HG03571 (cell line): Measurements from ENCODE around the gene TMEM150C.
A peak's percentile ranks its signal among the peaks of the same experiment; 100 is the strongest.
"Not testable (repeated sequence)": the region's sequence is repeated elsewhere in the genome, so short reads cannot be mapped to it uniquely, and the experiment has no call there.

Source experiments
- ATAC-seq: cut with Tn5 transposase; IDR thresholded peaks from one replicate; pipeline ENCODE4 v1.9.1; 2021; ENCODE audit not compliant: unreplicated experiment

The TMEM150C gene

DNA sequence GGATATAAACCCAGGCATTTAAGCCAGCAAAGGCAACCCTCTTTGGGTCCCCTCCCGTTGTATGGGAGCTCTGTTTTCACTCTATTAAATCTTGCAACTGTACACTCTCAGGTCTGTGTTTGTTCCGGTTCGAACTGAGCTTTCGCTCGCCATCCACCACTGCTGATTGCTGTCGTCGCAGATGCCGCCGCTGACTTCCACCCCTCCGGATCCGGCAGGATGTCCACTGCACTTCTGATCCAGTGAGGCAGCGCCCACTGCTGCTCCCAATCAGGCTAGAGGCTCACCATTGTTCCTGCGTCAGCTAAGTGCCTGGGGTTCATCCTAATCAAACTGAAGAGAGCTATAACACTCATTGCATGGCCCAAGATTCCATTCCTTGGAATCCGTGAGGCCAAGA, 82.2 kb downstream of the TMEM150C start:
- no peak for ATAC-seq

DNA sequence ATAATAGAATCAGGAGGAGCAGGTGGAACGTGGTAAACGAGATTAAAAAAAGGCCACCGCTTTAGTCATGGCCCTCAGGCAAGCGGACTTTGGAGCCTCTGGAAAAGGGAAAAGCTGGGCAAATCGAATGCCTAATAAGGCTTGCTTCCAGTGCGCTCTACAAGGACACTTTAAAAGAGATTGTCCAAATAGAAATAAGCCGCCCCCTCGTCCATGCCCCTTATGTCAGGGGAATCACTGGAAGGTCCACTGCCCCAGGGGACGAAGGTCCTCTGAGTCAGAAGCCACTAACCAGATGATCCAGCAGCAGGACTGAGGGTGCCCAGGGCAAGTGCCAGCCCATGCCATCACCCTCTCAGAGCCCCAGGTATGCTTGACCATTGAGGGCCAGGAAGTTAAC, 84.3 kb downstream of the TMEM150C start:
- ATAC-seq, result not testable (repeated sequence)

DNA sequence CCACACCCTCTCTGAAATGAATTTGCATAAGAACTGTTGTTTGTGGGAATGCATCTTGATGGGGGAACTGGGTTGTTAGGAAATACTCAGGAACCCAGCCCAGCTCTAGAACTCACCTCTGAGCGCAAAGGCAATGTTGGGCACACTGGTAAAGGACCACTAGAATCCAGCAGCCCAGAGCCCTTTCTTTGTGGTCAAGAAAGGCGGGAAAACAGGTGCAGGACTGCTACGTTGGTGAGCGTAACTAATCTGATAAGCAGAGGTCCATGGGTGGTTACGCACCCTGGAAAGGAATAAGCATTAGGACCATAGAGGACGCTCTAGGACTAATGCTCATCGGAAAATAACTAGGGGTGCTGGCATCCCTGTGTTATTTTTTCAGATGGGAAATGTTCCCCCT, 85.9 kb downstream of the TMEM150C start:
- ATAC-seq, result not testable (repeated sequence)

DNA sequence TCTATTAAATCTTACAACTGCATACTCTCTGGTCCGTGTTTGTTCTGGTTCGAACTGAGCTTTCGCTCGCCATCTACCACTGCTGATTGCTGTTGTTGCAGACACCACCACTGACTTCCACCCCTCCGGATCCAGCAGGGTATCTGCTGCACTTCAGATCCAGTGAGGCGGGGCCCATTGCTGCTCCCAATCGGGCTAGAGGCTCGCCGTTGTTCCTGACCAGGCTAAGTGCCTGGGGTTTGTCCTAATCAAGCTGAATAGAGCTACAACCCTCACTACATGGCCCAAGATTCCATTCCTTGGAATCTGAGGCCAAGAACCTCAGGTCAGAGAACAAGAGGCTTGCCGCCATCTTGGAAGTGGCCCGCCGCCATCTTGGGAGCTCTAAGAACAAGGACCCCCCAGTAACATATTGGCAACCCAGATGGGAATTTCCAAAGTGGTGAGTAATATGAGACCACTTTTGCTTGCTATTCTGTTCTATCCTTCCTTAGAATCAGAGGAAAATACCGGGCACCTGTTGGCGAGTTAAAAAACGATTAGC, 88.1 kb downstream of the TMEM150C start:
- no peak for ATAC-seq

DNA sequence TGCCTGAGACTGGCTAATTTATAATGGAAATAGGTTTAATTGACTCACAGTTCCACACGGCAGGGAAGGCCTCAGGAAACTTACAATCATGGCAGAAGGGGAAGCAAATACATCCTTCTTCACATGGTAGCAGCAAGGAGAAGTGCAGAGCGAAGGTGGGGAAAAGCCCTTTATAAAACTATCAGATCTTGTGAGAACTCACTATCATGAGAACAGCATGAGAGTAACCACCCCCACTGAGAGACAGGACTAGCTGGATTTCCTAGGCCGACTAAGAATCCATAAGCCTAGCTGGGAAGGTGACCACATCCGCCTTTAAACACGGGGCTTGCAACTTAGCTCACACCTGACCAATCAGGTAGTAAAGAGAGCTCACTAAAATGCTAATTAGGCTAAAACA, 88.7 kb downstream of the TMEM150C start:
- not testable (repeated sequence) for ATAC-seq

DNA sequence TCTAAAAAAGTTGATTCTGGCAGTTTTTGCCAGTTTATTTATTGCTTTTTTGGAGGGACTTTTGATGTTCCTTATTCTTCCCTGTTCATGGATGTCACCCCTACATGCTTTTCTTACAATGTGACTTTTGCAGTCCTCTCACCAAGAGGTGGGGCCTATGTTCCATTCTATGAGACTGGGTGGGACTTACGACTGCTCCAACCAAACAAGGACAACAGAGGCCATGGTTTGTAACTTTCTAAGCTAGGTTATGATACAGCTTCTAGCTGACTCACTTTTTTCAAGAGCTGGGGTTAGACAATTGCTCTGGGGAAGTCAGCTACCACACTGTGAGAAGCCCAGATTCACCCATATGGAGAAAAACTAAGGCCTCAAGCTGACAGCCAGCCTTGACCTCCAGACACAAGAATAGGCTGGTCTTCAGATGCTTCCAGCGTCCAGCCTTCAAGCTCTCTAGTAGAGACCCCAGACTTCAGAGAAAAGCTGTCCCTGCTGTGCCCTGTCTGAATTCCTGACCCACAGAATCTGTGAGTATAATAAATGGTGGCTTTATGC, 91.9 kb downstream of the TMEM150C start:
- ATAC-seq, result no peak

DNA sequence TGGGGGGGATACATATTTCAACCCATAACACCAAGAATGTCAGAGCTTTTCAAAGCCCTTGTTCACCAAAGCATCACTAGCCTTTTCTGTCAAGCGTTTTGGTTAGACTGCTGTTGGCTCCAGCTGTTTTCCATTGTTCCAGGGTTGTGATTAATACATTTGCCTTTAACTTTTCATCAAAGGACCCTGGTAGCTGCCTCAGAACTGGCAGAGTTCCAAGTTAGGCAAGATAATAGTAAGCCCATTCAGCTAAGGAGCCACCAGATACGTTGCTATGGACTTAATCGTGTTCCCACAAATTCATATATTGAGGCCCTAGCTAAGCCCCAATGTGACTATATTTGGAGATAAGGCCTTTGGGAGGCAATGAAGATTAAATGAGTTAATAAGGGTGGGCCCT, 94.3 kb downstream of the TMEM150C start:
- no peak for ATAC-seq

DNA sequence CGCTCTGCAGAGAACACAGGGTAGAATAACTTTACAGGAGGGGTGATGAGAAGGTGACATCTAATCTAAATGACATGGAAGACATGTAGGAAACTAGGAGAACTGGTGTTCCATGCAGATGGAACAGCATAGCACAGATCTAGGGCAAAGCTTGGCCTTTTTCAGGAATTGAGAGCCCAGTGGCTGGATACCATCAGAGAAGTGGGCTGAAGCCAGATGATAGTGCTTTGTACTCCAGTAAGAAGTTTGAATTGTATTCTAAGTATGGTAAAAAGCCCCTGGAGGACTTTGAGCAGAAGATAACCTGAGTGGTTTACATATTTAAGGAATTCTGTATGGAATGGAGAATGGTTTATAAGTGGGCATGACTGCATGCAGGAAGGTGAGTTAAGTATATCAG, 98.6 kb downstream of the TMEM150C start:
- ATAC-seq, result no peak

DNA sequence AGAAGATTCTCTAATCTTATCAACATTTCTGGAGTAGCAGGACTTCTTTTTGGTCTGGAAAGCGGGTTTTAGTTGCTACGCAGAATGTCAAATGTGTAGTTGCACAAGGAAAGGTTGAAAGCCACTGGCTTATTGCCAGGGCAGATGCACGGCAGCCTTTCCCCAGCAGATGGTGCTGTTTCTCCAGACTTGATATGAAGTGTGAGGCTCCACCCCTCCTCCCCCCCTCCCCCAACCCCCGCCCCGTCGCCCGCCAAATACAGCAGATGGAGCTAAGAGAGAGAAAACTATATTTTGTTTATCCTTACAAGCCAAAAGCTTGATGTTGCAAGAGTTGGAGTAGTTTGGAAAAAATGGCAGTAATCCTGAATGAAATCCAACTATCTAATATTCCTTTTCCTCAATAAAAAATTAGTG, 99.4 kb downstream of the TMEM150C start:
- peak; percentile 70 for ATAC-seq

DNA sequence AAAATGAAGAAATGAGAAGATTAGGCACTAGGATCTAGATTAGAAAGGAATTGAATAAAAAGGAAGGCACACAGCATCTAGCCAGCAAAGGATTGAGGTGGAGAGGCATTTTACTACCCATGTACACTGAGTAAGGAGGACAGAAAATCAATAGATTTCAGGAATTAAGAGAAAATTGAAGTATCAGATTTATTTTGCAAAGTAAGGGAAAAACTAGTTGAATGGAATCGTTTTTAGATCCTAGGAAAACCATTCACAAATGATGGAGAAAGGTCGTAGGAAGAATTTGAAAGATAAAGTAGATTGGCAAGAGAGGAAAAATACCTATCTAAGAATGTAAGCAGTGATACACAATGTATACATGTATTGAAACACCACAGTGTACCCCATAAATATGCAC, 100.1 kb downstream of the TMEM150C start:
- ATAC-seq, result no peak

DNA sequence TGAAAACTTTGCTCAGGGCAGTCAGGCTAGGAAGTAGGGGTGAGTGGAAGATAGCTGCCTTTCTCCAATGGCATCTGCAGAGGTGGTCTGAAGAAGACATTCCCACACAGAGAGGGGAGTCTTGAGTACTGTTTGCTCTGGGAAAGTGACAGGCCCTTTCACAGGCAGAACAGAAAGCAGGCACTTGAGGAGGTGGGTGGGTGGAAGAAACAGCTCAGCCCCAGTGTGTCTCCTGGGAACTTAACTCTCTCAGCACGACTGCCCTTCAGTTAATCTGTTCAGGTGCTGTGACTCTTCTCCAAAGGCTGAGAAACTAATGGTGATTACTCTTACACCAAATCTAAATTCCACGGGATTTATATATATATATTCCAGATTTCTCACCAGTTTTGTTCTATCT, 103.1 kb downstream of the TMEM150C start:
- ATAC-seq, result no peak

DNA sequence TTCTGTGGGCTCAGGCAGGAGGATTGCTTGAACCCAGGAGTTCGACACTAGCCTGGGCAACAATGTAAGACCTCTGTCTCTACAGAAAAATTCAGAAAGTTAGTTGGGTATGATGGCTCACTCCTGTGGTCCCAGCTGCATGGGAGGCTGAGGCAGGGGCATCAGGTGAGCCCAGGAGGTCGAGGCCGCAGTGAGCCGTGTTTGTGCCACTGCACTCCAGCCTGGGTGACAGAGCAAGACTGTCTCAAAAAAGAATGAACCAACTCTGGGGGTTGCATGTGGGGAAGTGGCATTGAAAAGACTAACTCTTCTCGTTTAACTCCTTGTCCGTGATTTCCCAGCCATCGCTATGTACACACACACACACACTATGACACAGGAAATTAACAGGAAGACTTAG, 104.5 kb downstream of the TMEM150C start:
- ATAC-seq, result no peak

DNA sequence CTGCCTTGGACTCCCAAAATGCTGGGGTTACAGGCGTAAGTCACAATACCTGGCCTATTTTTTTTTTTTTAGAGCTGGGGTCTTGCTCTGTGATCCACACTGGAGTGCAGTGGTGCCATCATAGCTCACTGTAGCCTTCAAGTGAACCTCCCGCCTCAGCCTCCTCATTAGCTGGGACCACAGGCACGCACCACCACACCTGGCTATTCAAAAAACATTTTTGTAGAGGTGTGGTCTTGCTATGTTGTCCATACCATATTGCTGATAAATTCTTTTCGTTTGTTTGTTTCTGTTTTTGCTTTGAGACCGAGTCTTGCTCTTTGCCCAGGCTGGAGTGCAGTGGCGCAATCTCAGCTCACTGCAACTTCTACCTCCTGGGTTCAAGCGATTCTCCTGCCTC, 109.8 kb downstream of the TMEM150C start:
- ATAC-seq, result no peak

DNA sequence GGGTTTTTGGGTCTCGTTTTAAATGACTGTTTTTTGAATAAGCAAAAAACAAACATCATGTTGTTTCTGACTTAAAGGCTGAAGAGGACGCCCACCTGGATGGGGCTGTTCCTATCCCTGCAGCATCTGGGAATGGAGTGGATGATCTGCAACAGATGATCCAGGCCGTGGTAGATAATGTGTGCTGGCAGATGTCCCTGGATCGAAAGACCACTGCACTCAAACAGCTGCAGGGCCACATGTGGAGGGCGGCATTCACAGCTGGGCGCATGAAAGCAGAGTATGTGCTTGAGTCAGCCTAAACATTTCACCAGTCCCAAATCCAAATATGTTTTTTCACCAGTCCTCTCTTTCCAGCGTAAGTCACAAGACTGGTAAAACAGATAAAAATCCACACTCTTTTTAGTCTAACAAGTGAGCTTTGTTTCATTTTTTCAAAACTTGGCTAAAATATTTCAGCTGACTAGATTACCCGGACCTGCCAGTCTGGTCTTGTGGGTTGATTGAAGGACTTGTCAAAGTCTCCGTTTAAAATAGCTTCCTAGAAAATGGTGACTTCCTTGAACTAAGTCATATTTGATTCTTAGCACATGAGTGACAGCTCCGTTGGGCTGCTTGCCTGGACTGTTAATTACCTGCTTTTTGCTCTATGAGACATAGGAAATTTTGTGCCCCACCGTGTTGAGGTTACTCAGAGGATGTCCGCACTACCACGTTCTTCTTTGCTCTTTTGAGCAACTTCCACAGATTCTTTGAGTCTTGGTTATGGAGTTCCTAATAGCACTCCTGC, 110.6 kb downstream of the TMEM150C start:
- no peak for ATAC-seq

DNA sequence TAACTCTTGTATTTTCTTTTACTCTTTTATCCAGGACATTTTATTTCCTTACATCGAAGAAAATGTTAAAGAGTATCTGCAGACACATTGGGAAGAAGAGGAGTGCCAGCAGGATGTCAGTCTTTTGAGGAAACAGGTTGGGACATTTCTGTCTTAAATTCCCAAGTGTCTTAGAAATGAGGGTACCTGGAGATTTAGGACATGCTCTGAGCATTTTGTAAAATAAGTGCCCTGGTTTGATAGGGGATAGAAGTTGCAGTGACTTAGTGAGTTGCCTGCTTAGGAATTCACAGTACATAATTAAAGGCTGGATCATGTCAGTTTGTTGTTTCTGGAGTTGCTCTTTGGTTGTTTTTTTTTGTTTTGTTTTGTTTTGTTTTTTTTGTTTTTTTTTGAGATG, 113.9 kb downstream of the TMEM150C start:
- no peak for ATAC-seq

DNA sequence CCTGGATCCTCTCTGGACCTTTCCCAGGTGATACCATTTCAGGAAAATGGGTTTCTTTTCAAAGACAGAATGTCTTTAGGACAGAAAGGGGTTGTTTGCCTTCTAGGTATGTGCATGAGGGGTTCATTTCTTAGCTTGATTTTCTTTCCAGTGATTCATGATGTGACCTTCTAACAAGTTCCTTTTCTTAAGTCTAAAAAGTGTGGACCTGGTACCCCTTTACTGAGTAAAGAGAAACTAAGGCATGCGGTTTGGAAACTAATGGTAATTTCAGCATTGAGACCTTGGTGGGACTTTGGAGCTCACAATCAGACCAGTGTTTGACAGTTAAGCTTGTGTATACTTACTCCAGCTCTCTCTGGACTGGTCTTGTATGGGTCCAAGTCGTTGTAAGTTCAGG, 122.7 kb downstream of the TMEM150C start:
- ATAC-seq, result no peak

DNA sequence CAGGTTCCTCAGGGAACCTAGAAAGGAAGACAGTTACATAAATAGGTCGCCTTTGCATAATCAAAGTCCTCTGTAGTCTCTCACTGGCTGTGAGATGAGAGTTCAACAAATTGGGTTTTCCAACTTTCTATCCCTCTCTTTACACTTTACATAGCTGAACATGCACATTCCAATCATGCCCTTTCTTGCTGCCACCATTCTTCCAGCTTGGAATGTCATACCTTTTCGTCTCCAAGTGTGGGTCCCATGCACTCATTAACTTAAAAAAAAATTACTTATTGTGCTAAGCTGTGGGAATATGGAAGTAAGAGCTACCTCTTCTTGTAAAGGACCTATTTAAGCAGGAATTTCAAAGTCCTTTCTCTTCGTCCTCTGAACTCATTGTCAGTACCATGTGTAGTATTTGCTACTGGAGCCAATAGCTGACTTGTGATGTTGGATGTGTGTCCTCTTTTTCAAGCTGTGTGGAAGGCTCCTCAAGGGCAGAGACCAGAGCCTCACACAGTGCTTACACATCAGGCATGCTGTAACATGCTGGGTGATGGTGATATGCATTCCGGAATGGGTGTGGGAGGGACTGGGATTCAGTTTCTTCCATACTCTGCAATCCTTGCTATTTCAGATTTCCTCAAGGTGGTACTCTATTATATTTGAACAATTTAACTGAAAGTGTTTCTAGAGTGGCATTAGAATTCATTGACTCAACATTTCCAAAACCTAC, 124.3 kb downstream of the TMEM150C start:
- ATAC-seq, result no peak

DNA sequence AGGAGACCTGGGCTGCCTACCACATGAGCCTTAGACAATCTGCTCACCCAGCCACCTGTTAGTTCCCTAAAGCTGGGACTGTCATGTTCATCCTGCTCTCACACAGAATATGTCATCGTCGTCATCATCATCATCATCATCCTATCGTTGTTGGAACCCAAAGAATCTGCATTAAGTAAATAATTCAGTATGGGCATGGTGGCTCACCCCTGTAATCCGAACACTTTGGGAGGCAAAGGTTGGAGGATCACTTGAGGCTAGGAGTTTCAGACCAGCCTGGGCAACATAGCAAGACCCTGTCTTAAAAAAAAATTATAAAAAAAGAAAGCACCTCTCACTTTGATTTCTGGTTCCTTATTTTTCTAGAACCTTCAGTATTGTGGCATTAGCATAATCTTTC, 125.0 kb downstream of the TMEM150C start:
- no peak for ATAC-seq

DNA sequence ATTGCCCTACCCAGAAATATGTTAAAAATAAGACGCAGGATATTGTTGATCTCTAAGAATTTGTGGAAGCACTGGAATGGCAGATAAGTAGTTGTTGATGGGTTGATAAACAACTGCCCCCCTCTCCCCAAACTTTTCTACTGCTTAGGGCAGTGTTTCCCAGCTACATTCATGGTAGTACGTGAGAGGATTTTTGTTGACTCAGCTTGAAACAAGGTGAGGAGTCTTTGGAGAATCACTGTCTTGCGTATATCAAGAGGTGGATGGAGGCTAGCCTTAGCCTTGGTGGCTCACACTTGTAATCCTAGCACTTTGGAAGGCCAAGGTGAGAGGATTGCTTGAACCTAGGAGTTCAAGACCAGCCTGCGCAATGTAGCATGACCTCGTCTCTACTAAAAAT, 125.7 kb downstream of the TMEM150C start:
- ATAC-seq, result no peak

DNA sequence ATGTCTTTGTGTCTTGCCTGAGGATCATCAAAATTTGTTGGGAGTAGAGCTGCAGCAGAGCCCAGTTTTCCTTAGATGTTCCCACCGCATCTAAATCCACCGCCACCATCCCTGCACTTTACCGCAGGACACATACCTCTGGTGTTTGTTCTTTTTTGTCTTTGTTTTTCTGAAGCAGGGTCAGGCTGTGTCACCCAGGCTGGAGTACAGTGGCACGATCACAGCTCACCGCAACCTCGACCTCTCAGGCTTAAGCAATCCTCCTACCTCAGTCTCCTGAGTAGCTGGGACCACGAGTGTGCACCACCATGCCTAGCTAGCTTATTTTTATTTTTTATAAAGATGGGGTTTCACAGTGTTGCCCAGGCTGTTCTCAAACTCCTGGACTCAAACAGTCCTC, 126.8 kb downstream of the TMEM150C start:
- no peak for ATAC-seq

DNA sequence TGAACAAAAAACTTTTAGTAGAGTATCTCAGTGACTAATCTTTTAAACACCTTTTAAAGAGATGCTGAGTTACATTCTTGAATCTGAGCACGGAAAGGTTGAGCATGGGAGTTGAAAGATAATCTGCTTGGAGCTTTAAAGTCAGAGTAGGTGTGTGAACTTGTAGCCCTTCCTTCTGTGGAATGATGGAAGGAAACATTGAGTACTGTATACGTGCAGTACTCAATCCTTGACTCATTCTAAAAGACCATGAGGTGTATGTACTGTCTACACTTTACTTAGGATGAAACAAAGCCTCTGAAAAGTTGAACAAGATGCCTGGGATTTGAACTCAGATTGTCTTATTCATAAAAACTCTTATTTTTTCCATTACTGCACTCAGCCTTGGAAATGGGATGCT, 128.0 kb downstream of the TMEM150C start:
- no peak for ATAC-seq
